Heart left ventricle (tissue), 16 donors: ENCODE data around the gene FBXO17. TPM values are rescaled to one million over a fixed set of nuclear protein-coding genes. Genes with fewer than 3 reads are reported as not detected.

ENCODE experiments used
- ATAC-seq, 4 donors: fragments of 200-7000 bp; cut with Tn5 transposase; one replicate each; pipeline ENCODE4 v1.9.1; 2020 to 2022; ENCODE audit warnings: moderate library complexity in 4 of 4, mild to moderate bottlenecking in 3 of 4, moderate number of reproducible peaks in 1 of 4
- DNase-seq, 5 donors: peaks; one replicate each; pipeline ENCODE4 v3.0.0-alpha.2; 2020
- H3K27ac ChIP-seq, 12 donors: fragments of 200-600 bp; sonication (generic) in 4 of 12; one replicate each; pipeline versions ENCODE4 v1.5.0 to v1.8.0; 2016 to 2022; ENCODE audit warnings: mild to moderate bottlenecking in 2 of 12
- H3K27me3 ChIP-seq, 9 donors: fragments of 200-600 bp; sonication (generic) in 2 of 9; one replicate each; pipeline versions ENCODE4 v1.5.1 to v1.8.0; 2016 to 2022; ENCODE audit warnings: mild to moderate bottlenecking in 3 of 9
- H3K36me3 ChIP-seq, 9 donors: fragments of 200-600 bp; sonication (generic) in 2 of 9; one replicate each; pipeline versions ENCODE4 v1.5.0 to v1.8.0; 2018 to 2022; ENCODE audit warnings: mild to moderate bottlenecking in 2 of 9
- H3K4me1 ChIP-seq, 12 donors: fragments of 200-600 bp; sonication (generic) in 4 of 12; one replicate each; pipeline versions ENCODE4 v1.5.0 to v1.8.0; 2016 to 2022; ENCODE audit warnings: mild to moderate bottlenecking in 3 of 12
- H3K4me3 ChIP-seq, 12 donors: fragments of 200-600 bp; sonication (generic) in 4 of 12; one replicate each; pipeline versions ENCODE4 v1.5.0 to v1.8.0; 2017 to 2022; ENCODE audit warnings: mild to moderate bottlenecking in 9 of 12, moderate library complexity in 4 of 12
- H3K9me3 ChIP-seq, 12 donors: fragments of 200-600 bp; sonication (generic) in 4 of 12; one replicate each; pipeline versions ENCODE4 v1.5.0 to v1.8.0; 2016 to 2022; ENCODE audit warnings: mild to moderate bottlenecking in 1 of 12
- POLR2A ChIP-seq, 2 donors: fragments of 450-650 bp; IDR thresholded peaks; one replicate each; pipeline ENCODE4 v1.6.1; 2017; ENCODE audit warnings: antibody characterized with exemption in 2 of 2, mild to moderate bottlenecking in 2 of 2, moderate library complexity in 2 of 2
- WGBS, 4 donors: extraction: QIAGEN DNeasy Blood & Tissue Kit in 2 of 4; methylation state at CpG; one replicate each; pipeline versions ENCODE4 v1.1.5 to v1.1.7; 2013 to 2018; 5-methylcytosine and 5-hydroxymethylcytosine counted together
- intact Hi-C, 10 donors: fragments of 100-400 bp; cut with DNase I; formaldehyde crosslinking; loops; one replicate each; pipeline versions ENCODE4 v1.11.1 to v1.14.2; 2022
- polyA plus RNA-seq, 2 donors: library from polyadenylated mRNA; stranded (reverse); fragments of 200-250 nt; gene quantifications; one replicate each; pipeline ENCODE4 v1.2.3, GENCODE V29; 2013
- total RNA-seq, 9 donors: library from RNA; depleted of rRNA in 2 of 9; stranded (reverse); fragments of >200 nt in 2 of 9; fragmentation: NEBNext Ultra II Directional in 3 of 9; extraction: Animal tissue kit (Norgen Biotek cat#: 25700) in 3 of 9; gene quantifications; one replicate each; pipeline versions ENCODE4 v1.1.0 to v1.2.4, GENCODE V29; 2016 to 2023
- TF ChIP-seq, protein P1 (sequence below), 12 donors: fragments of 200-600 bp; sonication (generic) in 4 of 12; IDR thresholded peaks; one replicate each; pipeline versions ENCODE4 v1.5.0 to v1.8.0; 2018 to 2022; ENCODE audit warnings: antibody characterized with exemption in 12 of 12, mild to moderate bottlenecking in 5 of 12
- donor health status: ischemic (EF 13 %, LVEDD 7.1; RV severe dilation, severe dysfunction).
- donor health status: healthy with polysubstance abuse.
- donor health status: DM: no; HTN: yes; CAD: no.
- donor health status: DM: no; HTN: no; CAD: no.
- donor health status: ischemic (EF 25% LVEDD 6.9; RV normal size, moderate dysfunction).
- donor health status: ischemic (EF 25% LVEDD 5.7; RV mildly dilated, moderate dysfunction).
- donor health status: healthy.
- donor health status: DM: yes; HTN: yes; CAD: no.
- donor health status: ischemic (EF 35%, LVEDD 5.7; RV mildly dilated, moderate dysfunction).
- donor health status: nonischemic (EF 11% LVEDD 7.7; RV severe dilation, severe dysfunction).
- donor health status: DM: yes; HTN: yes; CAD: no.
- donor health status: PGD.
- donor health status: ischemic (EF 29% LVEDD 5.4; RV normal size, mild dysfunction).
- donor health status: nonischemic (EF 23%, LVEDD 6.1; RV moderate dilation, normal function).

The FBXO17 gene
- total and polyA plus RNA-seq, 11 donors: 1.2 to 4.9 (median 2.4) TPM

DNA sequence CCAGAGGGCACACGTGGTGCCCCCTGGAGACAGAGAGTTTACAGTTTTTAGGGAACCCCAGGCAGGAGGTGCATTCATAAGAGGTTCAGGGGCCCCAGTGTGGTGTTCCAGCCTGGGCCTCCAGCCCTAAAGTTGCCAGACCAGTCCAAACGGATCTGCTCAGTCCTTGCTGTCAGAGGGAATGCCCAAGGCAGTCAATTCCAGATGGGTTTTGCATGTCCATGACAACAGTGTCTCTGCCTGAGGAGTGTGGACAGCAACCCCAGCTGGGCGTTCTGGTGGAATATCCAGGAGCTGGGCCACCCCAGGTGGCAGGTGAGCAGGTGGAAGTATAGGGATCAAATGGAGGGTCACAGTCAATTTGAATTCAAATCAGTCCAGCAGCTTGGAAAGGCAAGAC, 31.6 kb upstream of the FBXO17 start:
- H3K4me3 ChIP-seq: no peak overlapping the region
- H3K27me3 ChIP-seq: peaks cover 0 to 6% (median 0%) of the 10 kb centered on the region in 9 donors
- intact Hi-C loops: no loop called here
- H3K27ac ChIP-seq: no peak overlapping the region
- ATAC-seq (no peak), DNase-seq (no peak)
- TF ChIP-seq, protein P1, sequence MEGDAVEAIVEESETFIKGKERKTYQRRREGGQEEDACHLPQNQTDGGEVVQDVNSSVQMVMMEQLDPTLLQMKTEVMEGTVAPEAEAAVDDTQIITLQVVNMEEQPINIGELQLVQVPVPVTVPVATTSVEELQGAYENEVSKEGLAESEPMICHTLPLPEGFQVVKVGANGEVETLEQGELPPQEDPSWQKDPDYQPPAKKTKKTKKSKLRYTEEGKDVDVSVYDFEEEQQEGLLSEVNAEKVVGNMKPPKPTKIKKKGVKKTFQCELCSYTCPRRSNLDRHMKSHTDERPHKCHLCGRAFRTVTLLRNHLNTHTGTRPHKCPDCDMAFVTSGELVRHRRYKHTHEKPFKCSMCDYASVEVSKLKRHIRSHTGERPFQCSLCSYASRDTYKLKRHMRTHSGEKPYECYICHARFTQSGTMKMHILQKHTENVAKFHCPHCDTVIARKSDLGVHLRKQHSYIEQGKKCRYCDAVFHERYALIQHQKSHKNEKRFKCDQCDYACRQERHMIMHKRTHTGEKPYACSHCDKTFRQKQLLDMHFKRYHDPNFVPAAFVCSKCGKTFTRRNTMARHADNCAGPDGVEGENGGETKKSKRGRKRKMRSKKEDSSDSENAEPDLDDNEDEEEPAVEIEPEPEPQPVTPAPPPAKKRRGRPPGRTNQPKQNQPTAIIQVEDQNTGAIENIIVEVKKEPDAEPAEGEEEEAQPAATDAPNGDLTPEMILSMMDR (IDR thresholded peaks at IDR 0.05): no peak
- TF ChIP-seq POLR2A (IDR thresholded peaks at IDR 0.05): no peak
- 41 to 54% (median 47%) methylated on average over 3 of the region's 3 CpGs for WGBS, 4 donors
- no peaks in the 10 kb centered on the region for H3K4me1 ChIP-seq
- no peaks in the 10 kb centered on the region for H3K36me3 ChIP-seq
- peaks cover 0 to 7% (median 0%) of the 10 kb centered on the region in 12 donors for H3K9me3 ChIP-seq

- intact Hi-C loops: no loop called here
- peaks cover 0 to 21% (median 0%) of the 10 kb centered on the region in 9 donors for H3K27me3 ChIP-seq
- no peak overlapping the region for H3K4me3 ChIP-seq
- H3K36me3 ChIP-seq: no peaks in the 10 kb centered on the region
- TF ChIP-seq, protein P1 (IDR thresholded peaks at IDR 0.05): no peak
- TF ChIP-seq POLR2A (IDR thresholded peaks at IDR 0.05): no peak
- ATAC-seq (no peak), DNase-seq (no peak)
- whole genome bisulfite sequencing, 4 donors: 73 to 77% (median 76%) methylated on average over 9 of the region's 9 CpGs
- no peaks in the 10 kb centered on the region for H3K4me1 ChIP-seq
- peaks cover 0 to 6% (median 0%) of the 10 kb centered on the region in 12 donors for H3K9me3 ChIP-seq
- H3K27ac ChIP-seq: no peak overlapping the region
Observed at GRCh38 chr19:39004403-39004802, 28.9 kb upstream of the FBXO17 start.

DNA sequence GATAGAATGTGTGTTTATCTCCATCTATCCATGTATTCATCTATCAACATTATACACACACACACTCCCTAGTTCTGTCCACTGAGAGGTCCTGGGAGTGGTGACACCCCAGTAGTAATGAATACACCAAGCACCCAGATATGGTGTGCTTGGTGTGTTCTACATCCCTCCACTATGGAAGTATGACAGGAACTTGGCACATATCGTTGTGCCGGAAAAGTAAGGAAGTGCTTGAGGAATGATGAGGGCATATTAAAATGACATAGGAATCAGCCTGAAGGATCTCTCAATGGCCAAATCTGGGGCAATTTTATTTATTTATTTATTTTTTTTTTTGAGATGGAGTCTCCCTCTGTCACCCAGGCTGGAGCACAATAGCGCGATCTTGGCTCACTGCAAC, 28.3 kb upstream of the FBXO17 start:
- TF ChIP-seq, protein P1 (IDR thresholded peaks at IDR 0.05): no peak
- no peak for TF ChIP-seq POLR2A (IDR thresholded peaks at IDR 0.05)
- Histone ChIP-seq H3K4me3 (no peak overlapping the region), H3K27ac (no peak overlapping the region), H3K27me3 (peaks cover 0 to 21% (median 0%) of the 10 kb centered on the region in 9 donors), H3K9me3 (no peaks in the 10 kb centered on the region), H3K4me1 (no peaks in the 10 kb centered on the region), H3K36me3 (no peaks in the 10 kb centered on the region)
- intact Hi-C loops: no loop called here
- WGBS, 4 donors: 63 to 71% (median 69%) methylated on average over 4 of the region's 4 CpGs
- DNase-seq: no peak
- ATAC-seq: no peak

DNA sequence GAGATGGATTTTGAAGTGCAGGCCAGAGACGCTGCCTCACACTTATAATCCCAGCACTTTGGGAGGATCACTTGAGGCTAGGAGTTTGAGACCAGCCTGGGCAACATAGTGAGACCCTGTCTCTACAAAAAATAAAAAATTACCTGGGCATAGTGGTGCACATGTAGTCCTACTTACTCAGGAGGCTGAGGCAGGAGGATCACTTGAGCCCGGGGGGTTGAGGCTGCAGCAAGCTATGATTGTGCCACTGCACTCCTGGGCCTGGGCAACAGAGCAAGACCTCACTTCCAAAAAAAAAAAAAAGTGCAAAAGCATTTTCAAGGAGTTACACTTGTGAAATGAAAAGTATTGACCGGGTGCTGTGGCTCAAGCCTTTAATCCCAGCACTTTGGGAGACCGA, 27.6 kb upstream of the FBXO17 start:
- intact Hi-C loops: no loop called here

More for the DNA sequence above, 27.6 kb upstream of the FBXO17 start:
- Histone ChIP-seq H3K4me3 (no peak overlapping the region), H3K9me3 (no peaks in the 10 kb centered on the region), H3K27me3 (peaks cover 0 to 21% (median 0%) of the 10 kb centered on the region in 9 donors), H3K4me1 (no peaks in the 10 kb centered on the region), H3K27ac (no peak overlapping the region), H3K36me3 (no peaks in the 10 kb centered on the region)
- TF ChIP-seq POLR2A (IDR thresholded peaks at IDR 0.05): no peak
- TF ChIP-seq, protein P1 (IDR thresholded peaks at IDR 0.05): no peak
- WGBS, 4 donors: 81 to 88% (median 85%) methylated on average over 3 to 4 of the region's 4 CpGs
- DNase-seq (no peak), ATAC-seq (no peak)
